ENCODE data around the gene XPNPEP3.

Gene XPNPEP3

GRCh38 chr22:40878922-40879321 is 22.0 kb downstream of the XPNPEP3 start:
- no peak for TF ChIP-seq CTCF (conservative IDR thresholded peaks at IDR 0.05; ENCODE audit: low read depth, low read length)
- no peak for DNase-seq (ENCODE audit: low read depth)
- H3K4me3 ChIP-seq (ENCODE audit: low read length) = no peak overlapping the region

- DNase-seq (ENCODE audit: low read depth) = no peak
- H3K4me3 ChIP-seq (ENCODE audit: low read length) = no peak overlapping the region
- TF ChIP-seq CTCF (conservative IDR thresholded peaks at IDR 0.05; ENCODE audit: low read depth, low read length) = no peak
These were observed 32.2 kb downstream of the XPNPEP3 start for GRCh38 chr22:40889116-40889515.

GRCh38 chr22:40890881-40891280 is 33.9 kb downstream of the XPNPEP3 start:
- TF ChIP-seq CTCF (conservative IDR thresholded peaks at IDR 0.05; ENCODE audit: low read depth, low read length) = no peak
- no peak for DNase-seq (ENCODE audit: low read depth)

GRCh38 chr22:40894417-40894816 is 37.5 kb downstream of the XPNPEP3 start:
- DNase-seq (ENCODE audit: low read depth) = no peak
- no peak overlapping the region for H3K4me3 ChIP-seq (ENCODE audit: low read length)
- no peak for TF ChIP-seq CTCF (conservative IDR thresholded peaks at IDR 0.05; ENCODE audit: low read depth, low read length)

More at GRCh38 chr22:40890881-40891280, 33.9 kb downstream of the XPNPEP3 start:
- no peak overlapping the region for H3K4me3 ChIP-seq (ENCODE audit: low read length)

GRCh38 chr22:40898850-40899357 is 42.0 kb downstream of the XPNPEP3 start:
- peak; percentile 52 for TF ChIP-seq CTCF (conservative IDR thresholded peaks at IDR 0.05; ENCODE audit: low read depth, low read length)
- no peak for DNase-seq (ENCODE audit: low read depth)
- no peak overlapping the region for H3K4me3 ChIP-seq (ENCODE audit: low read length)

DNA sequence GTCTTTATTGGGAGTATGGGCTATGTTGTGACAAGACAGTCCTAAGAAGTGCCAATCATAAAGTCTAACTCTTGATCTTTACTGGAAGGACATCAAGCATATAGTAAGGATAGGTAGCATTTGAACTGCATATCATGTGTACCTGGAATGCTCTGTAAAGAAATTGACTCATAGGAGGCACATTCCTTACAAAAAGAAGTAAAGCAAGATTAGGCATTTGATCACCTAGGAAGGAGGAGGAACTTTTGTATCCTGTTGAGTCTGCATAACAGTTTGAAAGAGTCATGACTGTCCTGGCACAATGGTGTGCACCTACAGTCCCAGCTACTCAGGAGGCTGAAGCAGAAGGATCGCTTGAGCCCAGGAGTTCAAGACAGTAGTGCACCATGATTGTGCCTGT is 47.2 kb downstream of the XPNPEP3 start:
- no peak for TF ChIP-seq CTCF (conservative IDR thresholded peaks at IDR 0.05; ENCODE audit: low read depth, low read length)
- DNase-seq (ENCODE audit: low read depth) = no peak
- H3K4me3 ChIP-seq (ENCODE audit: low read length) = no peak overlapping the region

DNA sequence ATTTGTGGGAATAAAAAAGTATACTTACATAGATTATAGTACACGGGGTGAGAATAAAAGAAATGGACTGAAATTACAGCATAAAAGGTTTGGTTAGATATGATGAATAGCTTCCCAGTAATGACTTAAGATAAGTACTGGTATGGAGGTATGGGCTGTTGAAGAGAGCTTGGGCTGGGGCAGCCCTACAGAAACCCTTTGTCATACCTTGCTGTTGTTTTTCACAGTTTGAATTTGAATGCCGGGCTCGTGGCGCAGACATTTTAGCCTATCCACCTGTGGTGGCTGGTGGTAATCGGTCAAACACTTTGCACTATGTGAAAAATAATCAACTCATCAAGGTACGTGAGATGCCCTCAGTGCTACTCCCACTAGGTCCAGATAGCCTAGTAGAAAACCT is 51.9 kb downstream of the XPNPEP3 start:
- TF ChIP-seq CTCF (conservative IDR thresholded peaks at IDR 0.05; ENCODE audit: low read depth, low read length) = no peak
- no peak for DNase-seq (ENCODE audit: low read depth)
- no peak overlapping the region for H3K4me3 ChIP-seq (ENCODE audit: low read length)

Measured in retinal pigment epithelial cell (primary cell).